ENCODE results near the gene KCNMA1. TPM values are rescaled to one million over a fixed set of nuclear protein-coding genes. Genes with fewer than 3 reads are reported as not detected.
A peak's percentile ranks its signal among the peaks of the same experiment; 100 is the strongest.

The KCNMA1 gene
- polyA plus RNA-seq, 1 donor from 2014 or later: 60.8 TPM

GRCh38 chr10:77494756-77495541 lies 142.7 kb downstream of the KCNMA1 start:
- Histone ChIP-seq H3K9me2 (ENCODE audit: insufficient read depth, low read length) (no peaks in the 10 kb centered on the region), H3K27me3 (ENCODE audit: insufficient read depth, low read depth, low read length) (no peaks in the 10 kb centered on the region), H3K9ac (ENCODE audit: low read length) (no peak overlapping the region), H3K79me2 (replicated peaks; ENCODE audit: insufficient read depth, low read length) (no peaks in the 10 kb centered on the region), H4K20me1 (ENCODE audit: insufficient read depth) (no peaks in the 10 kb centered on the region), H3K4me2 (ENCODE audit: low read length) (no peak overlapping the region), H3K9me3 (ENCODE audit: low read length) (no peaks in the 10 kb centered on the region), H3F3A (ENCODE audit: insufficient read depth, low read length, poor library complexity, severe bottlenecking) (no peaks in the 10 kb centered on the region), H3K4me3 (ENCODE audit: low read length) (no peak overlapping the region), H3K27ac (ENCODE audit: low read length) (no peak overlapping the region), H2AFZ (ENCODE audit: low read depth, low read length) (no peak overlapping the region), H3K36me3 (ENCODE audit: insufficient read depth, low read length) (no peaks in the 10 kb centered on the region)
- no peak for TF ChIP-seq CTCF (IDR thresholded peaks at IDR 0.05; ENCODE audit: poor library complexity, severe bottlenecking)
- TF ChIP-seq REST (IDR thresholded peaks at IDR 0.05; ENCODE audit: borderline replicate concordance): no peak
- TF ChIP-seq RAD21 (conservative IDR thresholded peaks at IDR 0.05): no peak
- TF ChIP-seq POLR2AphosphoS5 (IDR thresholded peaks at IDR 0.05): no peak
- no peak for TF ChIP-seq SMC3 (conservative IDR thresholded peaks at IDR 0.05; ENCODE audit: poor library complexity)
- no peak for TF ChIP-seq EP300 (conservative IDR thresholded peaks at IDR 0.05; ENCODE audit: poor library complexity, severe bottlenecking)

GRCh38 chr10:77494327-77494726 lies 143.3 kb downstream of the KCNMA1 start:
- Histone ChIP-seq H3K4me2 (ENCODE audit: low read length) (no peak overlapping the region), H3K79me2 (replicated peaks; ENCODE audit: insufficient read depth, low read length) (no peaks in the 10 kb centered on the region), H4K20me1 (ENCODE audit: insufficient read depth) (no peaks in the 10 kb centered on the region), H3K36me3 (ENCODE audit: insufficient read depth, low read length) (no peaks in the 10 kb centered on the region), H3K27me3 (ENCODE audit: insufficient read depth, low read depth, low read length) (no peaks in the 10 kb centered on the region), H3K4me3 (ENCODE audit: low read length) (no peak overlapping the region), H2AFZ (ENCODE audit: low read depth, low read length) (no peak overlapping the region), H3K9me2 (ENCODE audit: insufficient read depth, low read length) (no peaks in the 10 kb centered on the region), H3K9me3 (ENCODE audit: low read length) (no peaks in the 10 kb centered on the region), H3F3A (ENCODE audit: insufficient read depth, low read length, poor library complexity, severe bottlenecking) (no peaks in the 10 kb centered on the region), H3K9ac (ENCODE audit: low read length) (no peak overlapping the region), H3K27ac (ENCODE audit: low read length) (no peak overlapping the region)
- no peak for TF ChIP-seq REST (IDR thresholded peaks at IDR 0.05; ENCODE audit: borderline replicate concordance)
- TF ChIP-seq CTCF (IDR thresholded peaks at IDR 0.05; ENCODE audit: poor library complexity, severe bottlenecking): no peak
- TF ChIP-seq EZH2 (IDR thresholded peaks at IDR 0.05; ENCODE audit: borderline replicate concordance, insufficient read depth, low read length, poor library complexity, severe bottlenecking): no peak
- peak; percentile 20 for TF ChIP-seq SMC3 (conservative IDR thresholded peaks at IDR 0.05; ENCODE audit: poor library complexity)

Measured in neural cell (in vitro differentiated cells).